NCI-H1048 (cell line): ENCODE measurements around the gene EIF5A.

ENCODE experiments used
- DNase-seq: peaks from one replicate; lab custom pipeline; 2025; lab: John Stamatoyannopoulos, UW

Gene EIF5A

DNA sequence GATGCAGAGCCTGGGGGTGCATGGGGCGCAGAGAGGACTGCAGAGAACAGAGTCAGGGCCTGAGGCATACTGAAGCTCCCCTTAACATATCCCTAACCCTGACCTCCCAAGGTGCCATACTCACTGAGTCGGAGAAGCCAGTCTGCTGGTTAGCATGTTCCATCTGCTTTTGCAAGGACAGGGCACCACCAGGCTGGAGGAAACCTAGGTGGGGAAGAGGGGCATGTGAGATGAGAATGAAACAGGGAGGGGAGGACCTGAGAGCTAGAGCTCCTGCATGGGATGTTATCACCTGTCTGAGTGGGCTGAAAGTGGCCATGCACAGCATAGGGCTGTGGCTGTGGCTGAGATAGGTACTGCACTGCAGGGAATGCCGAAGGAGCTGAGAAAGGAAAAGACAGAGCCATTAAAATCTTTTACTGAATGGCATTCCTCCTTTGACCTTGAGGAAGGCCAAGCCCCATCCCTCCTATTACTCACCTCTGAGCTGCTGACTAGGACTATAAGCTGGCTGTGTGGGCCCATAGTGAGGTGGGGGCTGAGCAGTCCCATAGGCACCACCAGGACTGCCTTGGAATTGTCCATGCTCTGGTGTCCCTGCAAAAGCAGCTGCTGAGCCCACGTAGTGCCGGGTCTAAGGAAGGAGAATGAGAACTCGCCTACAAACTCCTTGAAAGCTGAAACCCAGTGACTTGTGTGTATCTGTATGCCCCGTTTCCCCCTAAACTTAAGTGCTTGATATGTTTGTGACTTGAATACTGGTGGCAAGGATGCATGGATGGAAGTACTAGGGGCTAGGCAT, 5.9 kb downstream of the EIF5A start:
- no peak for DNase-seq

GRCh38 chr17:7313890-7314718, 6.7 kb downstream of the EIF5A start:
- DNase-seq: no peak

- DNase-seq: peak; percentile 70
These were observed 7.5 kb downstream of the EIF5A start, which contains the start of gene GPS2 for GRCh38 chr17:7314719-7315569. TSS of gene GPS2 (minus strand) at chr17:7315360. CDS start at chr17:7315052, 308 bp downstream.

DNA sequence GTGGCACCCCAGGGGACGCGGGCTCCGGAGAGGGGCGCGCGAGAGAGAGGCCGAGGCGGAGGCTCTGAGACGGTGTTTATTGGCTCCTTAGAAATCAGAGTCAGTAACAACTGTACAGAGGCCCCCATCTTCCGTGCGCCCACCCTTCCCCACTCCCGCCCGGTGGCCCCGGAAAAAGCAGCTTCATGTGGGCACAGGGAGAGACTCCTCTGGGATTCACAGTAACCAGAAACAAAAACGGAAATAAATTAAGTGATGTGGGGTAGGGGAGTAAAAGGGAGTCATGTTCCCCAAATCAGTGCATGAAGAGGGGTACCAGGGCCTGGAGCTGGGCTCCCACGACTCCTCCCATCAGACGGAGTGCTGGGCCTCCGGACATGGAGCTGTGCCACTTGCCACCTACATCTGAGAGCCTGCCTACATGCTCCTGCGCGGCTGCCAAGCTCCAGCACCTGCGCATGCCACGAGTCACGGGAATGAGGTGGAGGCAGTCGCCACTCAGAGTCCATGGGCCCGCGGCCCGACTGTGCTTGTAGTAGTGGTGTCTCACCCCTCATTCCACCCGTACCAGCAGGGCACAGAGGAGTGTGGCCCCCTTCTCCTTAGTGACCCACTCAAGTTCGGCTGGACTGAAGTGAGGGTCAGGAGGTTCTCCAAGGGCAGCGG, 8.3 kb downstream of the EIF5A start:
- no peak for DNase-seq

- DNase-seq: no peak
These were observed 9.9 kb downstream of the EIF5A start for GRCh38 chr17:7317161-7317803.

DNA sequence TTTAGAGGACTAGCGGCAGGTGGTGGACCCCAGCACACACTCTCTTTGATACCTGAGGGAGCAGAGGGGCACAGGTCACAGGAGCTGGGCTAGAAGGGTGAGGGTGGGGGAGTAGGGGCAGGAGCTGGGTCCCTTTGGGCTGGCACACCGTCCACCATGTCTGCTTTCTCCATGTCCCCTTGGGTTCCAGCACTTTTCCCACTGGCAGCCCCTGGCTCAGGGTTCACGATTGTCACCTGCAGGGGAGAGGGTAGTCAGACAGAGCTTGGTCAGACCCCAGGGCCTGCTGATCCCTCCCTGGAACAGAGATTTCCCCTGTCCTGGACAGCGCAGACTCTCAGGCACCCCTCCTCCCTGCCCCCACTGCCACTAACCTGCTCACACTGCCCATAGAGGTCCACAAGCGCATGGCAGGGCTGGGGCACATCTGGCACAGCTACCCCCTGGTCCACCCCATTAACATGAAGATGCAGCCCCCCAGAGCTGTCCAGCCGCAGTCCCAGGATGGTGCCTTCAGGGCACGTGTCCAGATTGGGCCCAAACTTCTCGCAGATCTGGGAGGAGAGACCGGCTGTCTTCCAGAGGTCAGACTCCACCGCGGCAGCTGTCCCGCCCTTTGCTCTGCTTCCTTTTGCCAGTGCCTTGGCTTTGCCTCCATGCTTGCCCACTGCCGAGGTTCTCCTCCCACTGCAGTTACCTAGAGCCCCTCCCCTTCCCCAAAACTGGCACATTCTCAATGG, 10.9 kb downstream of the EIF5A start:
- DNase-seq: no peak

DNA sequence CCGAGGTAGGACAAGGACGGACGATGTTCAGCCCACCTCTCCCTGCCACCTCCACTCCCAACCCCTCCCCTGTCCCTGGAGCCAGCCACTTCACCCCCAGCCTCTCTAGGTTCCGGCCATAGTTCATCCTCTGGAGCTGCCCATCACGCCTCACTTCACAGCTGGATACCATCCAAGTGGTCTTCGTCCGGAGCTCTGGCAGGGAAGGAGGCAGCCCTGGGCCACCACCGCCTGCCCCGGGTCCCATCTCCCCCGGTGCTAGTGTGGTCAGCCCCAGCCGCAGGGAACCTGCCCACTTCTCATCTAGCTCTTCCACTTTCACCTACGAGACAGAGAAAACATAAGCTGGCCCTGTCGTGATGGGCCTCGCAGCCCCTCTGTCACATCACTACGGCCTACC, 14.0 kb downstream of the EIF5A start:
- DNase-seq: no peak

GRCh38 chr17:7322520-7323194, 15.2 kb downstream of the EIF5A start:
- DNase-seq: no peak

DNA sequence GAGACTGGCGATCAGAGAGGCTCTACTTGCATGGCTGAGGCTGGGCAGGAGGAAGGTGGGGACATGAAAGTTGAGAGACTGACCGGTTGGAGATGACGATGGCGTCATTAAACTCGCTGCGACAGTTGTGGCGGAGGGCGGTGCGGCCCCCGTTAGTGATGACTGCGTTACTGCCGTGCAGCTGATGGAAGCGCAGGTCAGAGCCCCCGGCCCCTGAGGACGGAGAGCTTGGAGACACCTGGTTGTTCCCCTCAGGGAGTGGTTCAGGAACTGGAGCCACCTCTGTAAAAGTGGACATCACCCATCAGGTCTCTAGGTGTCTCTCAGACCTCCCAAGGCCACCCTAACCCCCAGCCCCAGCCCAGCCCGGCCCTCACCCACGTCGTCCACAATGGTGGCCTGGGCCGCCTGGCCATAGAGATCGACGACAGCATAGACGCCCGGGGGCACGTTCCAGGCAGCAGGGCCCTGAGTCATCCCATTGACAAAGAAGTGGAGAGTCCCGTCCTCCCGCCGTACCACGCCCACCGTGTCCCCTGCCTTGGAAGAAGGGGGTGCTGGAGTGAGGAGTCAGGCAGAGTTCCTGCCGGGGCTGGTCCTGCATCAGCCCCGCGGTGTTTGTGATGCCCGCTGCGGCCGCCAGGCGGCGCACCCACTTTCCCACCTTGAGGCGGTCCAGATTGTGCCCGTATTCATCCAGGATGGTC, 16.5 kb downstream of the EIF5A start:
- no peak for DNase-seq

DNA sequence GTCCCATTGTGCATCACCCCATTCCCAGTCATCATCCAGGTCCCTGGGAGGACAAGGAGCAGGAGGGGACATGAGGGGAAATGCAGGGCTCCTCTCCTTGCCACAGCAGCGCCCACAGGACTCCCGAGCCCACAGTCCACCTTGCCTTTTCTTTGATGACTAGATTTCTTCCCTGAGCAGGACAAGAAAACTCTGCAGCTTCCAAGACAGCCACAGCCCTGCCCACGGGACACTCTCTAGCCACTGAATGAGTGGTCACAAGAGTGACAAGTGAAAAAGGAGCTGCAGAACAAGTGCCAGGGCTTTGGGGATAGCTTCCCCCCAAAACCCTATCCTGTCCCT, 17.0 kb downstream of the EIF5A start:
- DNase-seq: no peak

DNA sequence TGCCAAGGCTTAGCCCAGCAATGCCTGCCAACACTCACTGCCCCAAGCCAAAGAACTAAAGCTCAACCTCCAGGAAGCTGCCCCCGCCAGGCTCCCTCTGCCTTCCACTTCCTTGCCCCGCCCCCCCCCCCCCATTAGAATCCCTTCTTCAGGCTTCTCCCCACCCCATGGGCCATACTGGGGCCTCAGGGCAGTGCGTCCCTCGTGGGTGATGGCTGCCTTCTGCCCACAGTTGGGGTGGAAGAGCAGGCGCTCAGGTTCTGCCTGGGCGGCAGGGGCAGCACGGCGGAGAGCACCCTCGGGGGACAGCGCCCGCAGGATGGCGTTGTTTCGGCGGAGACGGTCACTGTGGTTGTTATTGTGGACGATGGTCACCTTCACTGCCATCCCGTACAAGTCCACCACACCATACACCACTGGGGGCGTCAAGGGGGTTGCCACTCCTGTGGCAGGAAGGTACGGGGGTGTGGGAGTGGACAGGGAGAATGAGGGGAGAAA, 17.7 kb downstream of the EIF5A start:
- DNase-seq: no peak

DNA sequence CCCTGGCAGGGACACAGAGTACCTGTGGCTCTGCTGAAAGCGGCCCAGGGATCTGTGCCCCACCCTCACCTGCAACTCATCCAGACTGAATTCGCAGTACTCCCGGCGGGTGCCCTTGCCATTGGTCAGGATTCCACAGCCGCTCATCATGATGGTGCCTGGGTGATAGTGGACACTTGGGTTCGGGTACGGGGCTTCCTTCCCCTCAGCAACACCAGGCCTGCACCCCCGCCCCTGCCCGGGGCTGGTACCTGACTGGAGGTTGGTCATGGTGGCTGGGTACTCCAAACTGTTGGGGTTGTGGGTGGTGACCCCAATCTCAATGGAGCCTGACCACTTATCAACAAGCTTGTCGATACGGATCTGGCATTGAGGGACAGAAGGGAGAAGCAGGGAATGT, 18.8 kb downstream of the EIF5A start:
- no peak for DNase-seq

- DNase-seq: no peak
These were observed 19.6 kb downstream of the EIF5A start for GRCh38 chr17:7327056-7327455.

- DNase-seq: no peak
These were observed 20.1 kb downstream of the EIF5A start for GRCh38 chr17:7327501-7327900.

DNA sequence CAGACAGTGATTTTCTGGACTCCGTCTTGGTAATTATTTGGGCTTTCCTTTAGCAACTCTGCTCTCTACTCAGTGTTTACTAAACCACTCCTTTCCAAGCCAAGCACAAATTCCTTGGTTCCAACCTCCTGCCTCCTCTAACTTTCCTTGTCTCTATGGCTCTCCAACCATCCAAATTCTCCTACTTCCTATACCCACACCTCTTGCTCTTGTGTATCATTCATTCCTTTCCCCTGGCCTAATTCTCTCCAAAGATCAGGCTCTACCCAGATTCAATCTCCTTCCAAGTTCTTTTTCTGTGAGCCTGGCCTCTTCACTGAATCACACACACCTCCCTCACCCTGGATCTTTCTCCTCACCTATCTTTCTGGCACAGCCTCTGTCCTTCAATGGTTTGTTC, 20.6 kb downstream of the EIF5A start:
- no peak for DNase-seq

DNA sequence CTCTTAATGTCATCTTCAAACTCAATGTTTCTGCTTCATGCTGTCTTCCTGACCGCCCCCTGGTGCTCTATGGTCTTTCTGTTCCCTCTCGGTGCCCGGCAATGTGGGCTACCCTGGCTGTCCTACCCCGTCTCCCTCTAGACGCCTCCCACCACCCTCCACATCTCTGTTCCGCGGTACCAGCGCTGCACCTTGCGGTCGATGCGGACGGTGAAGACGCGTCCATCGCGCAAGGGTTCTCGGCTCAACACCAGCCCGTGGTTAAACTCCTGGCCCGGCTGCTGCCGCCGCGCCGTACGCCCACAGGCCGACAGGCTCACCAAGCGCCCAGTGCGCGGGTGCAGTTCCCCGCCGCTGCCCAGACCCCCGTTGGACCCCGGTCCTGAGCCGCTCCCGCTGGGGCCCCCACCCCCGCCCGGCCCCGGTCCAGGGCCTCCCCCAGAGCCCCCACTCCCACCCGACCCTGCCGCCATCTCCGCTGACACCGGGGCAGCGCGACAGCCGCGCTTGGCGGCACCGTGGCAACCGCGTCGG, 21.5 kb downstream of the EIF5A start, which contains the start of gene NEURL4:
Gene NEURL4, minus strand, starts transcription at position 496 of the 534 bp plus-strand sequence. Its CDS starts 23 bp downstream, at position 473.
- no peak for DNase-seq

GRCh38 chr17:7329374-7329996, 22.1 kb downstream of the EIF5A start:
- peak; percentile 100 for DNase-seq

- peak; percentile 18 for DNase-seq
These were observed 22.7 kb downstream of the EIF5A start for GRCh38 chr17:7329997-7330637.
